K562 (cell line): ENCODE measurements around the gene MRPL22. TPM values are rescaled to one million over a fixed set of nuclear protein-coding genes. Genes with fewer than 3 reads are reported as not detected.

Experiments
- ATAC-seq: fragments of 200-7000 bp; cut with Tn5 transposase; 3 replicates; pipeline ENCODE4 v1.9.1; 2020; ENCODE audit warnings: moderate library complexity
- BruUV-seq: library from RNA; stranded (reverse); fragments of 400-500 nt; replicated peaks from 2 replicates; lab custom pipeline; 2021; lab: Mats Ljungman, UMichigan
- CTCF ChIA-PET: fragments of 300-600 bp; formaldehyde crosslinking; extraction: SDS; loops from one replicate; lab custom pipeline; 2021; ENCODE audit warnings: low intra/inter-chr PET ratio; lab: Yijun Ruan, JAX
- POLR2A ChIA-PET: fragments of 300-600, 350-650 bp; sonication (Branson Sonifier 250); formaldehyde crosslinking; extraction: SDS; loops from one replicate; lab custom pipeline; 2021; ENCODE audit warnings: antibody characterized with exemption, inconsistent platforms; lab: Yijun Ruan, JAX
- DNase-seq, 4 experiments: peaks; one replicate each; pipeline versions ENCODE4 v3.0.0 to v3.0.0-alpha.2; 2011 to 2018; ENCODE audit warnings: low spot score in 3 of 4, mixed read lengths in 3 of 4; ENCODE audit errors: extremely low read depth in 1 of 4
- FAIRE-seq: peaks from 2 replicates; lab custom pipeline; 2011; peaks lifted over from hg19 to GRCh38; lab: Jason Lieb, UNC
- H2AFZ ChIP-seq: 2 replicates; pipeline ENCODE4 v1.6.0; 2011; ENCODE audit warnings: low read depth, low read length, control low read depth, inconsistent platforms
- H3K27ac ChIP-seq: fragments of 200-600 bp; 3 replicates; pipeline ENCODE4 v1.8.0; 2011; ENCODE audit warnings: low read depth, mild to moderate bottlenecking, control low read depth, inconsistent platforms, low read length, moderate library complexity, mixed read lengths; ENCODE audit errors: extremely low read depth
- H3K27me3 ChIP-seq, 2 experiments: fragments of 300-600 bp in 1 of 2; 2 replicates in 1 of 2; 3 replicates in 1 of 2; pipeline versions ENCODE4 v1.6.0 to v1.8.0; 2011; ENCODE audit warnings: inconsistent platforms in 2 of 2, low read length in 2 of 2, mild to moderate bottlenecking in 1 of 2, mixed read lengths in 1 of 2, moderate library complexity in 1 of 2; ENCODE audit not compliant: control insufficient read depth in 2 of 2, insufficient read depth in 2 of 2
- H3K36me3 ChIP-seq: fragments of 300-600 bp; 3 replicates; pipeline ENCODE4 v1.8.0; 2011; ENCODE audit warnings: mild to moderate bottlenecking, low read length, inconsistent platforms; ENCODE audit not compliant: control insufficient read depth, insufficient read depth
- H3K4me1 ChIP-seq, 2 experiments: fragments of 200-600 bp in 1 of 2; replicated peaks in 1 of 2; 2 replicates in 1 of 2; 3 replicates in 1 of 2; pipeline versions ENCODE4 v1.5.1 to v1.8.0; 2011; ENCODE audit warnings: inconsistent platforms in 2 of 2, low read length in 2 of 2, mild to moderate bottlenecking in 1 of 2, mixed read lengths in 1 of 2, moderate library complexity in 1 of 2; ENCODE audit not compliant: control insufficient read depth in 2 of 2, insufficient read depth in 2 of 2
- H3K4me2 ChIP-seq: 2 replicates; pipeline ENCODE4 v1.6.1; 2011; ENCODE audit warnings: low read length, control low read depth, inconsistent platforms, mixed read lengths; ENCODE audit not compliant: insufficient read depth
- H3K4me3 ChIP-seq: fragments of 200-600 bp; sonication (generic), shearing (Covaris generic); 2 replicates; pipeline ENCODE4 v1.5.1; 2016; ENCODE audit warnings: control low read depth, inconsistent platforms
- H3K79me2 ChIP-seq: fragments of 200-600 bp; 3 replicates; pipeline ENCODE4 v1.8.0; 2011; ENCODE audit warnings: low read length, inconsistent platforms; ENCODE audit not compliant: control insufficient read depth, insufficient read depth
- H3K9ac ChIP-seq, 2 experiments: 2 replicates each; pipeline versions ENCODE4 v1.6.0 to v1.6.1; 2011; ENCODE audit warnings: low read depth in 2 of 2, low read length in 2 of 2, control low read depth in 1 of 2, inconsistent platforms in 1 of 2, mild to moderate bottlenecking in 1 of 2, mixed read lengths in 1 of 2; ENCODE audit not compliant: insufficient read depth in 1 of 2
- H3K9me1 ChIP-seq: one replicate; pipeline ENCODE4 v1.6.0; 2011; ENCODE audit warnings: inconsistent platforms, mild to moderate bottlenecking, low read length, moderate library complexity; ENCODE audit not compliant: control insufficient read depth, insufficient read depth
- H3K9me3 ChIP-seq: replicated peaks from 2 replicates; pipeline ENCODE4 v1.5.1; 2011; ENCODE audit warnings: low read depth, low read length, inconsistent platforms; ENCODE audit not compliant: control insufficient read depth, insufficient read depth
- H4K20me1 ChIP-seq: replicated peaks from 2 replicates; pipeline ENCODE4 v1.6.1; 2011; ENCODE audit warnings: low read length, inconsistent platforms, mixed read lengths; ENCODE audit not compliant: control insufficient read depth, insufficient read depth
- HEY1 ChIP-seq: fragments of 250-450 bp; sonication (Bioruptor Pico); IDR thresholded peaks from 2 replicates; pipeline ENCODE4 v1.5.0; 2020; ENCODE audit warnings: mild to moderate bottlenecking, moderate library complexity, borderline replicate concordance
- PCBP1 ChIP-seq: fragments of 200-400 bp; formaldehyde crosslinking; IDR thresholded peaks from 2 replicates; pipeline ENCODE4 v1.6.1; 2018; ENCODE audit warnings: mild to moderate bottlenecking, low read depth, low read length; ENCODE audit not compliant: poor library complexity, severe bottlenecking
- RFX1 ChIP-seq: fragments of 450-650 bp; IDR thresholded peaks from 2 replicates; pipeline ENCODE4 v1.6.1; 2016; ENCODE audit warnings: mild to moderate bottlenecking, moderate library complexity
- SMAD4 ChIP-seq: fragments of 250-450 bp; sonication (Bioruptor Pico); conservative IDR thresholded peaks from 2 replicates; pipeline ENCODE4 v1.8.0; 2021; ENCODE audit warnings: inconsistent platforms, mild to moderate bottlenecking, moderate library complexity
- SMARCE1 ChIP-seq: fragments of 450-650 bp; IDR thresholded peaks from 2 replicates; pipeline ENCODE4 v1.7.1; 2016; ENCODE audit warnings: mild to moderate bottlenecking
- SUPT5H ChIP-seq: fragments of 450-650 bp; IDR thresholded peaks from 2 replicates; pipeline ENCODE4 v1.6.1; 2016
- ZNF561 ChIP-seq: fragments of 450-650 bp; formaldehyde crosslinking; conservative IDR thresholded peaks from 2 replicates; pipeline ENCODE4 v1.4.0; 2020; ENCODE audit warnings: mild to moderate bottlenecking, moderate library complexity
- WGBS: fragments of 100-300 bp; shearing (Covaris generic); methylation state at CpG from one replicate; pipeline ENCODE4 v1.1.6; 2016; ENCODE audit warnings: low coverage, mixed read lengths; ENCODE audit not compliant: insufficient coverage; ENCODE audit errors: missing lambda C conversion rate; 5-methylcytosine and 5-hydroxymethylcytosine counted together
- in situ Hi-C: fragments of 300-500 bp; cut with MboI; formaldehyde crosslinking; loops from 4 replicates; pipeline ENCODE4 v1.15.0; 2018; ENCODE audit warnings: inconsistent platforms, mixed read lengths
- intact Hi-C: fragments of 100-400 bp; cut with micrococcal nuclease; formaldehyde crosslinking; loops from 2 replicates; pipeline ENCODE4 v1.14.2; 2022
- polyA plus RNA-seq, 8 experiments: library from polyadenylated mRNA; depleted of rRNA in 4 of 8; stranded (reverse) in 5 of 8; unstranded in 3 of 8; fragments of >200 nt; fragmentation: Nextera tagmentation in 2 of 8; fragmentation: Illumina TruSeq in 1 of 8; extraction: Ambion mirVana in 2 of 8; extraction: Trizol in 1 of 8; gene quantifications; 2 replicates each; pipeline versions ENCODE4 v1.2.1 to v1.2.3, GENCODE V29; 2011 to 2014; ENCODE audit warnings: inconsistent platforms in 1 of 8, missing spikeins in 1 of 8
- total RNA-seq, 7 experiments: library from RNA; depleted of rRNA in 6 of 7; stranded (reverse); fragments of >200 nt in 6 of 7; fragmentation: Illumina TruSeq in 2 of 7; extraction: Trizol in 2 of 7; gene quantifications; 2 replicates each; pipeline versions ENCODE4 v1.2.1 to v1.2.3, GENCODE V29; 2011 to 2021; ENCODE audit warnings: low replicate concordance in 1 of 7
- TF ChIP-seq, protein P1 (sequence below): fragments of 450-650 bp; IDR thresholded peaks from 2 replicates; pipeline ENCODE4 v1.6.1; 2018; ENCODE audit warnings: mild to moderate bottlenecking, low read depth; ENCODE audit not compliant: partially characterized antibody
- TF ChIP-seq, protein P2 (sequence below): fragments of 200-400 bp; formaldehyde crosslinking; IDR thresholded peaks from 2 replicates; pipeline ENCODE4 v1.6.1; 2017; ENCODE audit warnings: mild to moderate bottlenecking, low read depth, low read length, moderate library complexity
- TF ChIP-seq, protein P3 (sequence below): fragments of 250-450 bp; sonication (Bioruptor Pico); IDR thresholded peaks from 2 replicates; pipeline ENCODE4 v1.5.1; 2021; ENCODE audit warnings: mild to moderate bottlenecking
- TF ChIP-seq, protein P4 (sequence below): conservative IDR thresholded peaks from 2 replicates; pipeline ENCODE4 v1.6.1; 2011; ENCODE audit warnings: low read depth, mild to moderate bottlenecking, low read length; ENCODE audit not compliant: control insufficient read depth
- TF ChIP-seq, protein P5 (sequence below), 2 experiments: fragments of 450-650 bp; IDR thresholded peaks; 2 replicates each; pipeline ENCODE4 v1.6.1; 2016

Gene MRPL22
- total and polyA plus RNA-seq, 9 of the 15 experiments (the other 6 are each of a cell fraction or from before 2014, with no cell fraction given): 41.1 to 424 (median 102) TPM

DNA sequence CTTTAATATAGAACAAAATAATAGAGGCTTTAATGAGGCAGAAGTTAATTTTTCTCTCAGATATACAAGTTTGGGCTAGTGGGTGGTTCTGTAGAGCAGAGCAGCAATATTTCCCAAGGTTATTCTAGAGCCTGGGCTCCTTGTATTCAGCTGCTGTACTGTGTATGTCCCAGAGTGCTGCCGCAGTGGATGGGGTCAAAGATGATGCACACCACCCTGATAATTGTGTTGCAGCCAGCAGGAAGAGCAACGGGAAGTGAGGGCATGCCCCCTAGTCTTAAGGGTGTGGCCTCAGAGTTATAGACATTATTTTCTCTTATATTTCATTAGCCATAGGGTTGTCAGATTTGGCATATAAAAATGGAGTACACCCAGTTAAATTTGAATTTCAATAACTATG, 48.8 kb downstream of the MRPL22 start (continued):
- TF ChIP-seq PCBP1 (no peak), SUPT5H (no peak), ZNF561 (CRISPR knock-in tag) (no peak), SMARCE1 (no peak), RFX1 (no peak)
- TF ChIP-seq, all 486 proteins: peak for 0

DNA sequence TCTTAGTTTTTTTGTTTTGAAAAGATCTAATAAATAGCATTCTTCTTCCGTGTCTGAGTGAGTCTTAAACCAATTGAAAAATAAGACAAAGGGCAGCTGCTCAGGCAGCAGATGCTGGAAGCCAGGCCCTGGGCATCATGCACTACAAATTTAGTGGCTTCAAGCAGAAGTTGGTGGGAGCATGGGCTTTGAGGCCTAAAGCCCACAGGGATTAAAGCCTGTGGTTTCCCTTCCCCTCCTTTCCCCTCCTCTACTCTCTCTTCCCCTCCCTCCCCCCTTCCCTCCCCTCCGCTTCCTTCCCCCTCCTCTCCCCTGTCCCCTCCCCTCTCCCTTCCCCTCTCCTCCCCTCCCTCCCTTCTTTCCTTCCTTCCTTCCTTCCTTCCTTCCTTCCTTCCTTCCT, 52.6 kb downstream of the MRPL22 start:
- no peaks in the 10 kb centered on the region; a peak in 1 of 5 replicates for H3K4me1 ChIP-seq
- no peaks in the 10 kb centered on the region for H3K9me1 ChIP-seq
- no peak overlapping the region for H3K4me3 ChIP-seq
- POLR2A ChIA-PET: no interaction called here
- no peak overlapping the region for H2AFZ ChIP-seq
- intact Hi-C loops (no loop called here), in situ Hi-C loops (loop anchor here (10.0 kb wide), 1 partner anchor 339 kb away; no protein-coding TSS in a partner anchor)
- H3K27me3 ChIP-seq: peaks cover 4% of the 10 kb centered on the region in 2 experiments; a peak in 4 of 5 replicates
- no peak overlapping the region for H3K4me2 ChIP-seq
- ATAC-seq (no peak), DNase-seq (no peak), FAIRE-seq (no peak)
- no peak overlapping the region for H3K27ac ChIP-seq
- H4K20me1 ChIP-seq: no peaks in the 10 kb centered on the region
- no peak overlapping the region for H3K9ac ChIP-seq
- WGBS: 0% methylated on average over 1 of the region's 2 CpGs
- H3K36me3 ChIP-seq: no peaks in the 10 kb centered on the region
- CTCF ChIA-PET: no interaction called here
- H3K9me3 ChIP-seq: peaks cover 2% of the 10 kb centered on the region; the same call in 1 of the 2 replicates
- H3K79me2 ChIP-seq: no peaks in the 10 kb centered on the region
- BruUV-seq: no TSS peak
- TF ChIP-seq, protein P1, sequence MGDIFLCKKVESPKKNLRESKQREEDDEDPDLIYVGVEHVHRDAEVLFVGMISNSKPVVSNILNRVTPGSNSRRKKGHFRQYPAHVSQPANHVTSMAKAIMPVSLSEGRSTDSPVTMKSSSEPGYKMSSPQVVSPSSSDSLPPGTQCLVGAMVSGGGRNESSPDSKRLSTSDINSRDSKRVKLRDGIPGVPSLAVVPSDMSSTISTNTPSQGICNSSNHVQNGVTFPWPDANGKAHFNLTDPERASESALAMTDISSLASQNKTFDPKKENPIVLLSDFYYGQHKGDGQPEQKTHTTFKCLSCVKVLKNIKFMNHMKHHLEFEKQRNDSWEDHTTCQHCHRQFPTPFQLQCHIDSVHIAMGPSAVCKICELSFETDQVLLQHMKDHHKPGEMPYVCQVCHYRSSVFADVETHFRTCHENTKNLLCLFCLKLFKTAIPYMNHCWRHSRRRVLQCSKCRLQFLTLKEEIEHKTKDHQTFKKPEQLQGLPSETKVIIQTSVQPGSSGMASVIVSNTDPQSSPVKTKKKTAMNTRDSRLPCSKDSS: no peak
- TF ChIP-seq SMAD4 (CRISPR knock-in tag): no peak
- no peak for TF ChIP-seq HEY1
- TF ChIP-seq, protein P2, sequence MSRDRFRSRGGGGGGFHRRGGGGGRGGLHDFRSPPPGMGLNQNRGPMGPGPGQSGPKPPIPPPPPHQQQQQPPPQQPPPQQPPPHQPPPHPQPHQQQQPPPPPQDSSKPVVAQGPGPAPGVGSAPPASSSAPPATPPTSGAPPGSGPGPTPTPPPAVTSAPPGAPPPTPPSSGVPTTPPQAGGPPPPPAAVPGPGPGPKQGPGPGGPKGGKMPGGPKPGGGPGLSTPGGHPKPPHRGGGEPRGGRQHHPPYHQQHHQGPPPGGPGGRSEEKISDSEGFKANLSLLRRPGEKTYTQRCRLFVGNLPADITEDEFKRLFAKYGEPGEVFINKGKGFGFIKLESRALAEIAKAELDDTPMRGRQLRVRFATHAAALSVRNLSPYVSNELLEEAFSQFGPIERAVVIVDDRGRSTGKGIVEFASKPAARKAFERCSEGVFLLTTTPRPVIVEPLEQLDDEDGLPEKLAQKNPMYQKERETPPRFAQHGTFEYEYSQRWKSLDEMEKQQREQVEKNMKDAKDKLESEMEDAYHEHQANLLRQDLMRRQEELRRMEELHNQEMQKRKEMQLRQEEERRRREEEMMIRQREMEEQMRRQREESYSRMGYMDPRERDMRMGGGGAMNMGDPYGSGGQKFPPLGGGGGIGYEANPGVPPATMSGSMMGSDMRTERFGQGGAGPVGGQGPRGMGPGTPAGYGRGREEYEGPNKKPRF: no peak
- TF ChIP-seq, protein P3, sequence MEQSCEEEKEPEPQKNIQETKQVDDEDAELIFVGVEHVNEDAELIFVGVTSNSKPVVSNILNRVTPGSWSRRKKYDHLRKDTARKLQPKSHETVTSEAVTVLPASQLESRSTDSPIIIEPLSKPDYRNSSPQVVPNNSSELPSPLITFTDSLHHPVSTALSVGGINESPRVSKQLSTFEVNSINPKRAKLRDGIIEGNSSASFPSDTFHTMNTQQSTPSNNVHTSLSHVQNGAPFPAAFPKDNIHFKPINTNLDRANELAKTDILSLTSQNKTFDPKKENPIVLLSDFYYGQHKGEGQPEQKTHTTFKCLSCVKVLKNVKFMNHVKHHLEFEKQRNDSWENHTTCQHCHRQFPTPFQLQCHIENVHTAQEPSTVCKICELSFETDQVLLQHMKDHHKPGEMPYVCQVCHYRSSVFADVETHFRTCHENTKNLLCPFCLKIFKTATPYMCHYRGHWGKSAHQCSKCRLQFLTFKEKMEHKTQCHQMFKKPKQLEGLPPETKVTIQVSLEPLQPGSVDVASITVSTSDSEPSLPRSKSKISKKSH (CRISPR knock-in tag): no peak
- TF ChIP-seq, protein P4, sequence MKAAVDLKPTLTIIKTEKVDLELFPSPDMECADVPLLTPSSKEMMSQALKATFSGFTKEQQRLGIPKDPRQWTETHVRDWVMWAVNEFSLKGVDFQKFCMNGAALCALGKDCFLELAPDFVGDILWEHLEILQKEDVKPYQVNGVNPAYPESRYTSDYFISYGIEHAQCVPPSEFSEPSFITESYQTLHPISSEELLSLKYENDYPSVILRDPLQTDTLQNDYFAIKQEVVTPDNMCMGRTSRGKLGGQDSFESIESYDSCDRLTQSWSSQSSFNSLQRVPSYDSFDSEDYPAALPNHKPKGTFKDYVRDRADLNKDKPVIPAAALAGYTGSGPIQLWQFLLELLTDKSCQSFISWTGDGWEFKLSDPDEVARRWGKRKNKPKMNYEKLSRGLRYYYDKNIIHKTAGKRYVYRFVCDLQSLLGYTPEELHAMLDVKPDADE: no peak
- TF ChIP-seq, protein P5, sequence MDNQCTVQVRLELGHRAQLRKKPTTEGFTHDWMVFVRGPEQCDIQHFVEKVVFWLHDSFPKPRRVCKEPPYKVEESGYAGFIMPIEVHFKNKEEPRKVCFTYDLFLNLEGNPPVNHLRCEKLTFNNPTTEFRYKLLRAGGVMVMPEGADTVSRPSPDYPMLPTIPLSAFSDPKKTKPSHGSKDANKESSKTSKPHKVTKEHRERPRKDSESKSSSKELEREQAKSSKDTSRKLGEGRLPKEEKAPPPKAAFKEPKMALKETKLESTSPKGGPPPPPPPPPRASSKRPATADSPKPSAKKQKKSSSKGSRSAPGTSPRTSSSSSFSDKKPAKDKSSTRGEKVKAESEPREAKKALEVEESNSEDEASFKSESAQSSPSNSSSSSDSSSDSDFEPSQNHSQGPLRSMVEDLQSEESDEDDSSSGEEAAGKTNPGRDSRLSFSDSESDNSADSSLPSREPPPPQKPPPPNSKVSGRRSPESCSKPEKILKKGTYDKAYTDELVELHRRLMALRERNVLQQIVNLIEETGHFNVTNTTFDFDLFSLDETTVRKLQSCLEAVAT (IDR thresholded peaks at IDR 0.05): no peak
